SKM-1 treated with dmso at 0.1 percent for 144 hours (cell line): ENCODE measurements around the gene ETNK2.

Source experiments
- DNase-seq: peaks from one replicate; lab custom pipeline; 2025; ENCODE audit not compliant: unreplicated experiment; lab: John Stamatoyannopoulos, UW

ETNK2 gene

DNA sequence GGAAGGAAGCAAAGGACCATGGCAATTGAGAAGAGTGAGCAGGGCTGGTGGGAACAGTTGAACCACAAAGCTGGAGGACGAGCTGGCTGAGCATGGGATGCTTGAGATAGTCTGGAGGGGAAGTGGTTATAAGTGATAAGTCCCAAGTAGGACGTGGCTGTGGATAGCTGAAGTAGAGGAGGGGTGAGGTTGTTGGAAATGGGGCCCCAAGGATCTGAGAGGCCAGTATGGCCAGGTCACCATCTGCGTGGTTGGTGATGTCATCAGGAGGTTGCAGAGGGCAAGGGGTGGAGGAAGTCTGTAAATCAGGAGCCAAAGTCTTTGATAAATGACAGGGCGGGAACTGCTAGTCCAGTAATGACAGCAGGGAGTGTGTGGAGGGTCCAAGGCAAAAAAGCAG, 25.3 kb upstream of the ETNK2 start:
- no peak for DNase-seq

DNA sequence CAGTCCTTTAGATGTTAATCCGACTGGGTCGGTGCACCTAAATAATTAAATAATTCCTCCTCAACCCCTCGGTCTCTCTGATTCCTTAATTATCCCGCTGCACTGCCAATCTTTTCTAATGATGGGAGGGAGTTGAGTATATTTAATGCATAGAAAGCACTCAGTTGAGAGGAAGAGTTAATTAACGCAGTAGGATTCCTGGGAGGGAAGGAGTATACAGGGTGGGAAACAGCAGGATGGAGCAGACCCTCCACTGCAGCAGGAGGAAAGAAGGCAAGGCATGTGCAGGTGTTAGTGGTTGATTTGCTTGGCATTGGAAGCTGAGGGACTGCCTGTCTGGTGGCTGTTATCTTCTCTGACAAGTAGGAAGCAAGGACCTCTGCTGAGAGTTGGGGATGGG, 24.2 kb upstream of the ETNK2 start:
- DNase-seq, result no peak

DNA sequence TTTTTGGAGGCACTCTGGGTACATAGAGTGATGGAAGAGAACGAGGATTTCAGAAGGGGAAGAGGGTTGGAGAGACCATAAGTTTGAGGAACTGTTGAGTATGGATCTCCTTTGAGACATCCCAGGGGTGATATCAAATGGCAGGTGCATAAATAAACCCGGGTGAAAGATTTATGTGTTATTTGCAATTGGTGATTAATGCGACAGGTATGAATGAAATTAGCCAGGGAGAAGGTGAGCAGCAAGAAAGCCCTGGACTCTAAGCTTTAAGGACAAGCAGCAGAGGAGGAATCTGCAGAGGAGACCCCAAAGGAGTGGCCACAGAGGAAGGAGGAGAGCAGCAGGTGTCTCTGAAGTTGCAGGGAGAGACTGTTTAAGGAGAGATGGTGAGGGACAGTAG, 23.1 kb upstream of the ETNK2 start:
- DNase-seq, result no peak

DNA sequence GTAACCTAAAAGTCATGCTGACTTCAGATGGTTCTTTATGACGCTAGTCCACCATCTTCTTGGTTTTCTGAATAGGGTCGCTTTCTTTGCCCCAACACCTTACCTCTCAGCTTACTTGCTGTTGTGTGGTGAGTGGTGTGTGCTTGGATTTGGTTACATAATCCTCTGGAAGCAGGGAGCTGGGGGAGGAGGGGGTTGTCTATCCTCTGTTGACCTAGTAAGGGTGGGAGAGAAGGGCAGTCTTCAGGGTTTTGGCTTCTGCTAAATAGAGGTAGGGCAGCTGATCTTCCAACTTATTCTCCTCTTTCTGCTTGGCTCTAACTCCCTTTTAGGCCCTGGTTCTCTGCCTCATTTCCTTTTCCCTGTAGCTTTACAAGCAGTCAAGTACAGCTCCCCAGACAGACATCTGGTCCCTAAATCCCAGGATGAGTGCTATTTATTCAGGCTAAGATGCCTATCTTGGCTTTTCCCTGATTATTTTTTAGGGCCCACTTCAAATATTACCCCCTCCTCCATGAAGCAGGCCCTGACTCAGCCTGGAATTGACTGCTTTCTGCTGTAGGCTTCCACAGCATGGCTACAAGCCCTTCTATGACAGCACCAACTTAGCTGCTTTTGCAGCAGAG, 20.7 kb upstream of the ETNK2 start:
- DNase-seq, result no peak

DNA sequence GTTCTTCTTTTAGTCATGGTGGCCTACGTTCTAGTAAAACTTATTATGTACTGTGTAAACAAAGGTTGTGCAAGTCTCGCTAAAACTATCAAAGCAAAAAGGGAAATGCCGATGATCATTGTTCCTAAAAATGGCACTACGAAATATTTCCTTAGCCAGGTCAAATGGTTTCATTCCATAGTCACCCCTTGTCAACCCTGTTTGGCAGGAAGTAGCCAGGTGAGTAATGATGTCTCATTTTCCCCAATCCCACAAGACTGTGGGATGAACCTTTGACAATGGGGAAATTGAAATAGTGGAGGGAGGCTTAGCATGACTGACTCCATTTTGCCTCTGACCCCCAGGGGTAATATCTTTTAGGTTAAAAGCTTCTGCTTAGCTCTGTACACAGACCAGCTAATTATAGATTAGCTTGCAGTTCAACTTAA, 19.9 kb upstream of the ETNK2 start:
- no peak for DNase-seq

DNA sequence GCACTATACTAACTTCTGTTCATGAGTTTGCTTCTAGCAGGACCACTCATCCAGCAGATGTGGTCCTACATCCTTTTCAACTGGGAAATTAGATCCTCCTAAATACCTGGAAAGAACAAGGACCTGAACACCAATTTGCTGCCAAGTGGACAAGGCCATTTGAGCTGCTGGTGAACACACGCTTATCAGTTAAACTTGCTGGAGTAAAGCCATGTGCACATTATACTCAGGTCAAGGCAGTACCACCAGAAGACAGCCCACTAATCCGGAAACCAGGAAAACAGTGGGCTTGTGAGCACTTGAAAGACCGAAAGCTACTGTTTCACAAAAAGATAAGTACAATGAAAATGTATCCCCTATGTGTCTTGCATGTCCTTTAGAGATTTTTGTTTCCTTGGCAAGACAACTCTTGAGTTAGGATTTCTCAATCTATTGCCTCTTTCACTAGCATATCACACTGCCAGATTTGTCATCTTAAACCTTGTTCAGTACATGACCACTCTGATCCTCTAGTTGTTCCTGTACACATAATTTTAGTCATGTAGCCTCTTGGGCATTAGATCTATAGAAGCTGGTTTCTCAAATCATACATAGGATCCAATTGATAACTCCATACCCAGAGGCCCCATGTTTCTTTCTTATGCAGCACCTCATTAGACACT, 18.8 kb upstream of the ETNK2 start:
- DNase-seq, result no peak

DNA sequence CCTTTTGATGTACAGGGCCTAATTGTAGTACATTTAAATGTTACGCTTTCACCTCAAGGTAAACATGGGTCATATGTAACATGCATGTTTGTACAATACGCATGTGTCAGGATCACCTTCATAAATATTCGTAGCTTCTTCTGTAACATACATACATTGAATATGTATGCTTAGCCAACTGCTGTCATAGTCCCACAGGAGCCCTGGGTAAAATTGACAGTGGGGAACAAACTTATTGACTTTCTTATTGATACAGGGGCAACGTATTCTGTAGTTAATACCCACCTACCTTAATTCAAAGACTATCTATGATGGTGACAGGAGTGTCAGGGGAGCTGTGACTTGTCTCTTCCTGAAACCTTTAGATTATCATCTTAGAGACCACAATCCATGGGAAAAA, 18.0 kb upstream of the ETNK2 start:
- DNase-seq, result no peak

DNA sequence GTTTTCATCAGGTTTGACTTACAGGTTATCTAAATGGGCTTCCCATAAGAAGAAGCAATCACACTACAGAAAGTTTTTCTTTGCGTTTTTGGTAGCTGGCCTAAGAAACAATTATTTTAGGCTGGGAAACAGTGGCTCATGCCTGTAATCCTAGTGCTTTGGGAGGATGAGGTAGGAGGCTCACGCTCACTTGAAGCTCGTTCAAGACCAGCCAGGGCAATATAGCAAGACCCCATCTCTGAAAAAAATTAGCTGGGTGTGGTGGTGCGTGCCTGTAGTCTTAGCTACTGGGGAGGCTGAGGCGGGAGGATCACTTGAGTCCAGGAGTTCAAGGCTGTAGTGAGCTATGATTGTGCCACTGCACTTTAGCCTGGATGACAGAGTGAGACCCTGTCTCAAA, 15.9 kb upstream of the ETNK2 start:
- DNase-seq, result no peak

DNA sequence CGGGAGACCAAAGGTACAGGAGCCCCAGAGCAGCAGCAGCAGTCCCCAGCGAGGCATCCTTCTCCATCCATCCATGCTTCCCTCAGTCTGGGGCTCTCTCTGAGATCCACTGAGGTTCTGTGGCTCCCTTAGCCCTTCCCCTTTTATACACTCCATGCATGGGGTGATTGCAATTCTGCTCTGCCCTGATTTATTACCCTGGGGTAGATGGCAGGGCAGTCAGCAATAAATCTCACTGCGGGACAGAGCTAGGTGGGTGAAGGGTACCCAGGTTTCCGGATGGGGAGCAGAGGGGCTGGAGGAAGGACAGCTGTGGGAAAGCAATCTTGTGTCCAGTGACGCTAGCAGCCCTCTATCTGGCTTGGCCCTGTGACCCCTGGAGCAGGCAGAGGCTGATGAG, 14.4 kb upstream of the ETNK2 start, which contains the start of gene REN:
REN (minus strand) TSS at position 119 of the 400 bp plus-strand sequence; CDS start at position 75, 44 bp downstream.
- DNase-seq, result no peak

DNA sequence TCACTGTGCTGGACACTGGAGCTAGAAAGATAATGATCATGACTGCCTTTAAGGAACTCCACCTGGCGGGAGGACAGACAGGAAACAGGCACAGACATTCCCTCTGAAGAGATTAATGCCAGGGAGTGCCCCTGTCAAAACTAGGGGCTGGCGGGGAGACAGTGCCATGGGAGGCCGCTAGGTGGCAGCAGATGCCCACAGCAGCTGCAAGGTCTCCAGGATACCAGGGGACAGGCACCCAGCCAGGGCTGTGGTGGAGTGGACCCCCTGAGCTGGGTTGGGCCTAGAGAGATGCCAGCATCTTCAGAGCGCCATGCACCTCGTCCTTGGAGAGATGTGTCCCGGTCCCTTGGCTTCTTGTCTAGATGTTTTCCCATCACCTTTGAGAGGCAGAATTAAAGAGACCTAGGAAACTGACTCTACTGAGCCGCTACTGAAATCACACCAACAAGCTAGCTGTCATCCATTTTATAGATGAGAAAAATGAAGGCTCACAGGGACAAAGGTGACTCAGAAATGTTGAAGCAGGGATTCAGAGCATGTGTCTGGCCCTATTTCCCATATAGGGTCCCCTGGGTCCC, 10.7 kb upstream of the ETNK2 start:
- peak; percentile 64 for DNase-seq

DNA sequence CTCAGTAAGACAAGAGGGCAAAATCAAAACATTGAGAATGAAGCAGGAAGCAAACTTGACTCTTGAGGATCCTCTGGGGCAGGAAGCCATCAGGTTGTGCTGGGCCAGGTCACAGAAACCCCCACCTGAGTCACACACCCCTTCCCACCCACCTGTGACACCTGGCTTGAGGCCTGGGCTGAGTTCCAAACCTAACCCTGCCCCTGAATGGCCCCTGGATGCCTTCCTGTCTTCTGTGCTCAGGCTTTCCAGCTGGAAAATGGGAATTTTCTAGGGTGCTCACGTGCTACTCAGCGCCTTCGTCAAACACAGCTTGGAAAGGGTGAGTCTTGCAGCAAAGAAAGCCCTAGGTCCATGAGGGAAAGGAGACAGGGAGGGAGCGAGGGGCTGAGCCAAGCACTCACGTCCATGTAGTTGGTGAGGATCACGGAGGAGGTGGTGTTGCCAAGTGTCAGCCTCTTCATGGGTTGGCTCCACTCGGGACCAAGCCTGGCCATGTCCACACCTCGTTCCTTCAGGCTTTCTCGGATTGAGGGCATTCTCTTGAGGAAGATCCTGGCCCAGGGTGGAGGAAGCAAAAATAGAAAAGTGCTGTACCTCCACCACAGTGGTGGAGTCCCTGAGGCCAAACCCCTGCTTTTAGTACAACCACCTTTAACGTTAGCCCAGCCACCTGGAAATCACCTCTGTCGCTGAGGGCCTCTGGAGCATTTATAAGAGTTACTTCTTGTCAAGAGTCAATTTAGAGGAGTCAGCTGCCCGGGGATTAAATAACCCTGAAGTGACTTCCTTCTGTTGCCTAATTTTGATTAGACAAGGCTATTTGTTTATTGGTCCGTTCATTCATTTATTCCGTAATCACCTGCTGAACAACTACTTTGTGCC, 10.0 kb upstream of the ETNK2 start:
- DNase-seq, result no peak

DNA sequence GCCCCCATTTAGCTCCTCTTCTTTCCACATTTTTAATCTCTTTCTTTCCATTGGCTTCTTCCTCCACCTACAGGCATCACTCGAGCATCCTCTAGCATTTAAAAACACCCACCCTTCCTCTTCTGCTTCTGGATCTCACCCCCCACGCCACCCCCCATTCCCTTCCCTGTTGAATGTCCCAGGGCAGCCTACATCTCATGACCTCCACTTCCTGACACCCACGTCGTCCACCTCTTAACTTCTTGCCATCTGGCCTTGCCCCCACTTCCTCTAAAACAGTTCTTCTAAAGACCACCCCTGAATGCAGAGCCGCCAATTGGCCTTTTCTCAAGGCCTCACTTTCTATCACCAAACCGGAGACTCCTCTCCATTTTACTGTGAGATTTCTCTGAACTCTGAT, 6.1 kb upstream of the ETNK2 start:
- no peak for DNase-seq

DNA sequence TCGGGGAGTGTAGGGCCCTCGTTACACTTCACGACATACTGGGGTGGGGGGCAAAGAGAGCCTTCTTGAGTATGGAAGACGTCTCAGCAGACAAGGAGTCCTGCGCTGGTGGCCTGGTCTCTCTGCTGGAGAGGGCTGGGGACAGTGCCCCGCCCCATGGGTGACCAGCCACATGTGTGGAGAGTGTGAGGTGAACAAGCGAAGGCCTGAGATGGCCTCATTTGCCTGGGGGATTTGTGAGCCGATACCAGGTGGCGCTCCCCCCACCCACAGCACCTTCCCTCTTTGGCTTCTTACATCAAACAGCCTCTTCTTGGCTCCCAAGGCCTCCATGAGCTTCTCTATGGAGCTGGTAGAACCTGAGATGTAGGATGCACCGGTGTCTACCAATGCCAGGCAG, 4.0 kb upstream of the ETNK2 start:
- no peak for DNase-seq

DNA sequence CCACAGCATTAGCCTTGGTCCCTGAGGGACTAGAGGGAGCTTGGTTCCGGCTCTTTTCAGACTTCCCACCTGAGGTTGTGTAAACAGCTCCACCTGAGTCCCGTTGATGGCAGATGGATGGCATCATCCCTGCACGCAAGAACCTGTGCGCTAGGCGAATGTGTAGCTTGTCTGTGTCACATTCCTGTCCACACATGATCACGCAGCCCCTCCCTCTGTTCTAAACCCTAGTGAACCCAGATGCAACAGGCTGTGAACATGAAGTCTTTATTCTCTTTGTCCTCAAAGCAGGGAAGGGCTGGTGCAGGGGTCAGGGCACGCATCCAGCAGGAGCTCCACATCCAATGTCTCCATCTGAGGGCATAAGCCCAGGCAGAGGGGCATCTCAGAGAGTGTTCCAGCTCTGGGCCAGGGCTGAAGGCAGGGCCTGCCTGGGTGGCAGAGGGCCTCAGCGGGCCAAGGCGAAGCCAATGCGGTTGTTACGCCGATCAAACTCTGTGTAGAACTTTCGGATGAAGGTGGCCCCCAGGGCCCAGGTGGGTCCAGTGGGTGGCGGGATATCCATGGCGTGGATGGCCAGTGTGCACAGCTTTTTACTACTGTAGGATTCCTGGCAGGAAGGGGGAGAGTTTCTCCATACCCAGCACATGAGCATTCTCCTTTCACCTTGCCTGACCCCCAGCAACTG, 2.9 kb upstream of the ETNK2 start:
- DNase-seq, result no peak

DNA sequence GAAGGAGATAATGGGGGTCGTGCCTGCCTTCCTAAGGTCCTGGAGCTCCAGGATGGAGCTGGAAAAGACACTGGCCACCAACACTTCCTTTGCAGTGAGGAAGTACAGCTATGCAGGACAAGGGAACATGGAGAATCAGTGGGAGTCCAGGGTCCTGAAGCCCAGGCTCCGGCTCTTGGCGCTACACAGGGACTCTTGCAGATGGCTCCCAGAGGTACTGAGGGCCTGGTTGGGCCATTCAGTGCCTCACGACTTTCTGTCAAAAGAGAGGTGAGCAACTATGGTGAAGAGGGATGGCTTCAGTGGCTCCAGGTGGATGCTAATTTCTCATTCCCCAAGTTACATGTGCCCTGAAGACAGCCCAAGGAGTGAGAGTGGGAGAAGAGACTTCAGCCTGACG, 1.8 kb upstream of the ETNK2 start:
- no peak for DNase-seq

DNA sequence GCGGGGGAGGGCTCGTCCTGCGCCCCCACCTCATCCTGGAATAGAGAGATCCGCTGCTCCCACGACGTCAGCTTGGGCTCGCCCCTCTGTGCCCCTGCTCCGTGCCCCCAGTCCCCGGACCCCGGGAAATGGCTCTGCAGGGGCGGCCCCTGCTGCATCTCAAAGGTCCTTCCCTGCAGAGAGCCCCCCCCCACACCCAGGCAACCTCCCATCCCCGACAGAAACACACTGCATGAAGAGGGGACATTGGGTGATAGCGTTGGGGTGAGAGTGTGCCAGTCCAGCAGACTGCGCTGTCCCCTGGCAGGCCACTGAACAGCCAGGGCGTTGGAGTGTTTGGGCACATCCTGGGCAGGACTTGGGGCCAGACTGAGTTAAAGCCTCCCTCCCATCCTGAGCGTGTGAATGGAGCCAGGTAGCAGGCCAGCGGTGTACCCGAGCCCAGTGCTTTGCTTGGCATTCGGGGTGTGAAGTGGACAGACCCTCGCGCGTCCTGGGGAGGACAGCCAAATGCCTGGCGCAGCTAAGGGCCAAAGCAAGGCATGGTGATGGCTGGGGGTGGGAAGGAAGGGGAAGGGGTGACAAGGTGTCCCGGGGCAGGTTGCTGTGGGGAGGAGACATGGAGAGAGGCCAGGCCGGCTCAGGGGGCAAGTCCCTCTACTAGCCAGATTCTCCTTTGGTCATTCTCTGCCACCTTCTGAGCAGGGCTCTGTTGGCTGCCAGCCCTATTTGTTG, 633 bp upstream of the ETNK2 start:
- DNase-seq, result no peak

DNA sequence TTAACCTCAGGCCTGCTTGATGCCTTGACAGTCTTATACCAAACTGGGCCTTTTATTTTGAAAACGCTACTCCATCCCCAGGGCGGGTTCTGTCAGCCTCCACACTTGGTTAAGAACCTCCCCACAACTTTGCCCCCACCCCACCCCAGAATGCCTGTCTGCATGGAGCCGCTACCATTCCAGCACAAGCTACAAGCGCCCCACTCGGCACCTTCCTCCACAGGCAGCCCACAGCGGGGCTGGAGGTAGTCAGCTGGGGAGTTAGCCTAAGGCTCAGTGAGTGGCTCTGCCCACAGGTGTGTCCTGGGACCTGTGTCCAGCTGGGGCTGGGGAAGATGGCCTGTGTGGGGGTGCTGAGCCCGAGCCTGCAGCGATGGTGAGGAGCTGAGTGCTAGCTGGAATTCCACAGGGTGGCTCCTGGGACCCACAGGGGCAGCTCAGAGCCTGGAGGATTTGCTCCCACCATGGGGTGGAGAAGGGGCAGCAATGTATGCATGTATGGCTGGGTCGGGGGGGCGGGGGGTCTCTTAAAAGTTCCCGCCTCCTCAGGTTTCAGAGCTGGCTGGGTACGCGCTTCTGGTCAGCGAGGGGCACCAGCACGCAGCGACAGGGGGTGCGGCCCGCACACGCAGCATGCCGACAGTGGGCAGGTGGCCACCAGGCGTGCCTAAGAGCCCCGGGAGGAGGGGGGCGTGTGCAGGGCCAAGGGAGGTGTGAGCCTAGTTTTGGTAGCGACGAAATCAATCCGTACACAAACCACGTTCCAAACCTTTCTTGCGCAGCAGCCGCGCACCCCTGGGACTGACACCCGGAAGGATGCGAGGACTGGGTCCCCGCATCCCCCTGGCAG, 917 bp downstream of the ETNK2 start:
- no peak for DNase-seq

DNA sequence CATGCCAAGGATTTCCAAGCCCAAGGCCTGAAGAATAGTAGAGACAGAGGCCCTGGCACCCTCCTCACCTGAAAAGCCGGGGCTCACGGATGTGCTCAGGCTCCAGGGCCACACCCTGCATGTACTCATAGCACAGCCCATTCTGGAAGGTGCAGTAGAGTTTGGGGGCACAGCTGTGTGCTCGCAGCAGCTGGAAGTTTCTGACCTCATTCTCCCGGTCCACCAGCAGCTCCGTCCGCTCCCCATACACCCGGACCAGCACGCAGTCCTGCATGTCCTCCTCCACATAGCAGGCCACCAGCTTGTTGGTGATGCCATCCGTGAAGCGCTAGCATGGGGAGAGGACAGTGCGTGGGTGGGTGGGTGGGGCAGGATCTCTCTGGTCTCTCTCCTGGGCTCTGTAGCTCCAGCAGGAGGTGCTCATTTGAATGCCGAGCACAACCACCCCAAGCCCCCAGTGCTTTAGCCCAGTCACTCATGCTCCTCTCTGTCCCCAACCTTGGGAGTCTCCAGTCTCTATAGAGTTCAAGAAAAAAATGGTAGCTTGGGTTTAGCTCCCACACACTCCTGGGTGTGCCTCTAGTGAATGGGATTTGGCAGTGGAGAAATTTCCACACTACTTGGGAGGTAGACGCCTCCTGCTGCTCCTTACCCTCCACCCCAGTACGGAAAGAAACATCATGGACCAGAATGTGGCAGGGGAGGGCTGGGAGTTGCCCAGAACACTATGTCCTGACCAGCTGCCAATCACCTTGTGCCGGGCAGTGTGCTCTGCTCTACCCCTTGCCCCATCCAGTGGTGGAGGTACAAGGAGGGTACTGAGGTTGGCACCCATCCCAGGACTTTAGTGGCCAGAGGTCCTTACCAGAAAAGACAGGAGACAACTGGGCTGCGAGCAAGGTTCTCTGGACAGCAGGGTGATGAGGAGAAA, 1.9 kb downstream of the ETNK2 start:
- DNase-seq, result no peak
